Lower lobe of right lung (tissue), 2 donors: ENCODE measurements around the gene FGL2. TPM values are rescaled to one million over a fixed set of nuclear protein-coding genes. Genes with fewer than 3 reads are reported as not detected.

Source experiments
- ATAC-seq, 2 donors: fragments of 200-7000 bp; cut with Tn5 transposase; one replicate each; pipeline ENCODE4 v1.9.1; 2020 to 2022; ENCODE audit warnings: mild to moderate bottlenecking in 2 of 2, moderate library complexity in 2 of 2
- DNase-seq: peaks from one replicate; pipeline ENCODE4 v3.0.0-alpha.2; 2020
- H3K27ac ChIP-seq: fragments of 200-600 bp; one replicate; pipeline ENCODE4 v1.8.0; 2022
- H3K27me3 ChIP-seq: fragments of 200-600 bp; one replicate; pipeline ENCODE4 v1.8.0; 2022; ENCODE audit warnings: low read depth
- H3K36me3 ChIP-seq: fragments of 200-600 bp; one replicate; pipeline ENCODE4 v1.8.0; 2022; ENCODE audit warnings: mild to moderate bottlenecking
- H3K4me1 ChIP-seq: fragments of 200-600 bp; one replicate; pipeline ENCODE4 v1.8.0; 2022
- H3K4me3 ChIP-seq: fragments of 200-600 bp; one replicate; pipeline ENCODE4 v1.8.0; 2022; ENCODE audit warnings: mild to moderate bottlenecking
- H3K9me3 ChIP-seq: fragments of 200-600 bp; one replicate; pipeline ENCODE4 v1.8.0; 2022
- intact Hi-C: fragments of 100-400 bp; cut with DNase I; formaldehyde crosslinking; loops from one replicate; pipeline ENCODE4 v1.11.0; 2022
- total RNA-seq: library from RNA; stranded (reverse); fragmentation: NEBNext Ultra II Directional; extraction: Animal tissue kit (Norgen Biotek cat#: 25700); gene quantifications from one replicate; pipeline ENCODE4 v1.2.1, GENCODE V29; 2021
- TF ChIP-seq, protein P1 (sequence below): fragments of 200-600 bp; IDR thresholded peaks from one replicate; pipeline ENCODE4 v1.8.0; 2022; ENCODE audit warnings: antibody characterized with exemption, mild to moderate bottlenecking
- donor health status: DM: no; HTN: yes; CAD: no; lungs with severe emphysema.

The FGL2 gene
- total RNA-seq, 1 donor from 2014 or later = 33.0 TPM

- Histone ChIP-seq H3K27me3 (no peaks in the 10 kb centered on the region), H3K9me3 (no peaks in the 10 kb centered on the region), H3K4me1 (peaks cover 12% of the 10 kb centered on the region), H3K4me3 (no peak overlapping the region), H3K27ac (no peak overlapping the region), H3K36me3 (no peaks in the 10 kb centered on the region)
- TF ChIP-seq, protein P1, sequence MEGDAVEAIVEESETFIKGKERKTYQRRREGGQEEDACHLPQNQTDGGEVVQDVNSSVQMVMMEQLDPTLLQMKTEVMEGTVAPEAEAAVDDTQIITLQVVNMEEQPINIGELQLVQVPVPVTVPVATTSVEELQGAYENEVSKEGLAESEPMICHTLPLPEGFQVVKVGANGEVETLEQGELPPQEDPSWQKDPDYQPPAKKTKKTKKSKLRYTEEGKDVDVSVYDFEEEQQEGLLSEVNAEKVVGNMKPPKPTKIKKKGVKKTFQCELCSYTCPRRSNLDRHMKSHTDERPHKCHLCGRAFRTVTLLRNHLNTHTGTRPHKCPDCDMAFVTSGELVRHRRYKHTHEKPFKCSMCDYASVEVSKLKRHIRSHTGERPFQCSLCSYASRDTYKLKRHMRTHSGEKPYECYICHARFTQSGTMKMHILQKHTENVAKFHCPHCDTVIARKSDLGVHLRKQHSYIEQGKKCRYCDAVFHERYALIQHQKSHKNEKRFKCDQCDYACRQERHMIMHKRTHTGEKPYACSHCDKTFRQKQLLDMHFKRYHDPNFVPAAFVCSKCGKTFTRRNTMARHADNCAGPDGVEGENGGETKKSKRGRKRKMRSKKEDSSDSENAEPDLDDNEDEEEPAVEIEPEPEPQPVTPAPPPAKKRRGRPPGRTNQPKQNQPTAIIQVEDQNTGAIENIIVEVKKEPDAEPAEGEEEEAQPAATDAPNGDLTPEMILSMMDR = no peak
- DNase-seq (no peak), ATAC-seq (no peak)
- intact Hi-C loops = no loop called here
Measured at GRCh38 chr7:77244222-77244934, 44.8 kb upstream of the FGL2 start.

DNA sequence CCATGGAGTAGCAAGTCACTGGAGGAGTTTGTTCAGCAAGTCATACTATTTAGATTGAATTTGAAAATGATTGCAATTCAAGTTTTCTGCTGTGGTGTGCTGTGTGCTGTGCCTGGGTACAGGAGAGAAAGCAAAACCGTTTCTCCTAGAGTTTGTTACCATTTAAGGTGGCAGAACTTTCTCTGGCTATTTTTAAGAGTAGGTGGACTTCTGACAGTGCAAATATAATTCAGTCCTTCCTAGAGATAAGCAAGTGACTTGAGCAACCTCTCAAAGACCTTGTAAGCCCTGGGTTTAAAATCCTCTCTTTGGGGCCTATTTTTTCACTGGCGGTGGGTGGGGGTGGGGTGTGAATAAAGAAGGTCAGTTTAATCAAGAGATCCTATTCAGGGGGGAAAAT, 42.9 kb upstream of the FGL2 start:
- Histone ChIP-seq H3K4me1 (peaks cover 21% of the 10 kb centered on the region), H3K9me3 (no peaks in the 10 kb centered on the region), H3K27me3 (no peaks in the 10 kb centered on the region), H3K27ac (no peak overlapping the region), H3K4me3 (no peak overlapping the region), H3K36me3 (no peaks in the 10 kb centered on the region)
- intact Hi-C loops = no loop called here
- ATAC-seq (no peak), DNase-seq (no peak)
- TF ChIP-seq, protein P1 = no peak

- Histone ChIP-seq H3K36me3 (no peaks in the 10 kb centered on the region), H3K4me1 (peaks cover 24% of the 10 kb centered on the region), H3K27ac (no peak overlapping the region), H3K27me3 (no peaks in the 10 kb centered on the region), H3K4me3 (no peak overlapping the region), H3K9me3 (no peaks in the 10 kb centered on the region)
- intact Hi-C loops = no loop called here
- DNase-seq = no peak
- no peak for ATAC-seq
- TF ChIP-seq, protein P1 = no peak
Measured at GRCh38 chr7:77242068-77242467, 42.4 kb upstream of the FGL2 start.

- Histone ChIP-seq H3K9me3 (no peaks in the 10 kb centered on the region), H3K36me3 (no peaks in the 10 kb centered on the region), H3K4me1 (peaks cover 13% of the 10 kb centered on the region), H3K27me3 (no peaks in the 10 kb centered on the region), H3K27ac (no peak overlapping the region), H3K4me3 (no peak overlapping the region)
- TF ChIP-seq, protein P1 = no peak
- DNase-seq (no peak), ATAC-seq (no peak)
- intact Hi-C loops = no loop called here
Measured at GRCh38 chr7:77239471-77239870, 39.9 kb upstream of the FGL2 start.

DNA sequence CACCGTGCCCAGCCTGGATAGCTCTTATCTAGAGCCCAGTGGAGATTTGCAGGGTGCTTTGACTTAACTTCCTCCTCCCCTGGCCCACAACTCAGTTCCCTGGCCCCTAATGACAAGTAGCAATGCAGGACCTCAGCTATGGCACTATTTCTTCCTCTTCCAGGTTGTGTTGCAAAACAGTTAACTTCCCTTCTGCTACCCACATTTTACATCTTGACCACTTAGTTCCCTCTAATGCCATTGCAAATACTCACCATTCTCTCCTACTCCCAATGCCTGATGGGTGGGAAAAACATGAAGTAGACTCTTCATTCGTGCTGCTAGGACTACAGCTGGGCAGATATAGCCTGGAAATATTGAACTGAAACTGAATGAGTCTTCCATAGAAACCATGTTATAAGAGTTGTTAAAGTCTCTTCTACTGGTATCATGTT, 39.1 kb upstream of the FGL2 start:
- Histone ChIP-seq H3K36me3 (no peaks in the 10 kb centered on the region), H3K27ac (peak overlapping the region; percentile 20), H3K4me3 (no peak overlapping the region), H3K9me3 (no peaks in the 10 kb centered on the region), H3K27me3 (no peaks in the 10 kb centered on the region), H3K4me1 (peaks cover 13% of the 10 kb centered on the region)
- TF ChIP-seq, protein P1 = no peak
- peak; percentile 59 for DNase-seq
- intact Hi-C loops = no loop called here
- peak; percentile 81 for ATAC-seq
